Liver (tissue), 9 donors: ENCODE results near the gene VASH2. TPM values are rescaled to one million over a fixed set of nuclear protein-coding genes. Genes with fewer than 3 reads are reported as not detected.
A peak's percentile ranks its signal among the peaks of the same experiment; 100 is the strongest.

Experiments
- DNase-seq: peaks from one replicate; pipeline ENCODE4 v3.0.0-alpha.2; 2017; ENCODE audit warnings: low spot score
- H3K27ac ChIP-seq, 2 donors: one replicate each; pipeline ENCODE4 v1.7.0; 2013; ENCODE audit warnings: inconsistent platforms in 2 of 2, low read length in 2 of 2, control low read depth in 1 of 2, low read depth in 1 of 2, mild to moderate bottlenecking in 1 of 2
- H3K27me3 ChIP-seq, 4 donors: one replicate each; pipeline versions ENCODE4 v1.6.1 to v1.7.0; 2013; ENCODE audit warnings: low read length in 3 of 4, inconsistent platforms in 1 of 4, mild to moderate bottlenecking in 1 of 4, moderate library complexity in 1 of 4; ENCODE audit not compliant: control insufficient read depth in 4 of 4, insufficient read depth in 4 of 4
- H3K36me3 ChIP-seq, 4 donors: one replicate each; pipeline versions ENCODE4 v1.6.1 to v1.7.0; 2013; ENCODE audit warnings: low read length in 3 of 4, mild to moderate bottlenecking in 3 of 4, low read depth in 1 of 4, moderate library complexity in 1 of 4; ENCODE audit not compliant: control insufficient read depth in 4 of 4, insufficient read depth in 3 of 4
- H3K4me1 ChIP-seq, 4 donors: one replicate each; pipeline versions ENCODE4 v1.6.1 to v1.7.0; 2013; ENCODE audit warnings: low read length in 3 of 4, mild to moderate bottlenecking in 3 of 4, moderate library complexity in 1 of 4; ENCODE audit not compliant: control insufficient read depth in 4 of 4, insufficient read depth in 4 of 4
- H3K4me3 ChIP-seq, 3 donors: one replicate each; pipeline versions ENCODE4 v1.6.1 to v1.7.0; 2013; ENCODE audit warnings: low read length in 3 of 3, control low read depth in 1 of 3, low read depth in 1 of 3, mild to moderate bottlenecking in 1 of 3
- H3K9ac ChIP-seq, 2 donors: one replicate each; pipeline ENCODE4 v1.7.0; 2013; ENCODE audit warnings: low read length in 2 of 2, mild to moderate bottlenecking in 2 of 2, moderate library complexity in 2 of 2, control low read depth in 1 of 2, low read depth in 1 of 2
- H3K9me3 ChIP-seq, 4 donors: one replicate each; pipeline versions ENCODE4 v1.6.1 to v1.7.0; 2013; ENCODE audit warnings: low read length in 3 of 4; ENCODE audit not compliant: control insufficient read depth in 4 of 4
- EGR1 ChIP-seq, 2 donors: IDR thresholded peaks; 2 replicates each; pipeline ENCODE4 v1.6.1; 2016 to 2018; ENCODE audit warnings: antibody characterized with exemption in 2 of 2, low read depth in 2 of 2
- FOXA1 ChIP-seq: IDR thresholded peaks from 2 replicates; pipeline ENCODE4 v1.6.1; 2016; ENCODE audit warnings: antibody characterized with exemption
- FOXA2 ChIP-seq: IDR thresholded peaks from 2 replicates; pipeline ENCODE4 v1.6.1; 2016; ENCODE audit warnings: antibody characterized with exemption
- GABPA ChIP-seq, 2 donors: IDR thresholded peaks in 1 of 2; conservative IDR thresholded peaks in 1 of 2; 2 replicates each; pipeline ENCODE4 v1.6.1; 2016; ENCODE audit warnings: antibody characterized with exemption in 2 of 2, mild to moderate bottlenecking in 1 of 2, moderate library complexity in 1 of 2
- HNF4A ChIP-seq, 2 donors: conservative IDR thresholded peaks; 2 replicates each; pipeline ENCODE4 v1.6.1; 2016; ENCODE audit warnings: antibody characterized with exemption in 2 of 2, mild to moderate bottlenecking in 2 of 2
- HNF4G ChIP-seq: IDR thresholded peaks from 2 replicates; pipeline ENCODE4 v1.6.1; 2016; ENCODE audit warnings: antibody characterized with exemption
- JUND ChIP-seq, 2 donors: IDR thresholded peaks; 2 replicates each; pipeline ENCODE4 v1.6.1; 2016; ENCODE audit warnings: antibody characterized with exemption in 2 of 2
- NR2F2 ChIP-seq: IDR thresholded peaks from 2 replicates; pipeline ENCODE4 v1.6.1; 2016; ENCODE audit warnings: antibody characterized with exemption
- RAD21 ChIP-seq, 2 donors: IDR thresholded peaks; 2 replicates each; pipeline ENCODE4 v1.6.1; 2016; ENCODE audit warnings: antibody characterized with exemption in 2 of 2, mild to moderate bottlenecking in 2 of 2
- RXRA ChIP-seq, 2 donors: IDR thresholded peaks; 2 replicates each; pipeline ENCODE4 v1.6.1; 2017 to 2018; ENCODE audit warnings: antibody characterized with exemption in 2 of 2, mild to moderate bottlenecking in 1 of 2
- SP1 ChIP-seq: IDR thresholded peaks from 2 replicates; pipeline ENCODE4 v1.6.1; 2018; ENCODE audit warnings: antibody characterized with exemption, mild to moderate bottlenecking
- TAF1 ChIP-seq: conservative IDR thresholded peaks from 2 replicates; pipeline ENCODE4 v1.6.1; 2016; ENCODE audit warnings: antibody characterized with exemption, mild to moderate bottlenecking
- YY1 ChIP-seq: IDR thresholded peaks from 2 replicates; pipeline ENCODE4 v1.6.1; 2016; ENCODE audit warnings: antibody characterized with exemption, mild to moderate bottlenecking
- WGBS: extraction: QIAGEN DNeasy Blood & Tissue Kit; methylation state at CpG from one replicate; pipeline ENCODE4 v1.1.7; 2013; 5-methylcytosine and 5-hydroxymethylcytosine counted together
- polyA plus RNA-seq, 2 donors: library from polyadenylated mRNA; stranded (reverse) in 1 of 2; unstranded in 1 of 2; fragments of 200-250 nt in 1 of 2; fragments of >200 nt in 1 of 2; fragmentation: Nextera tagmentation in 1 of 2; extraction: Ambion mirVana in 1 of 2; gene quantifications; one replicate each; pipeline versions ENCODE4 v1.2.1 to v1.2.3, GENCODE V29; 2013 to 2015
- total RNA-seq, 2 donors: library from RNA; depleted of rRNA; stranded (reverse); fragments of >200 nt; gene quantifications; one replicate each; pipeline ENCODE4 v1.2.3, GENCODE V29; 2014
- TF ChIP-seq, protein P1 (sequence below): IDR thresholded peaks from 2 replicates; pipeline ENCODE4 v1.6.1; 2016; ENCODE audit warnings: antibody characterized with exemption
- TF ChIP-seq, protein P2 (sequence below): fragments of 150-350 bp; IDR thresholded peaks from 2 replicates; pipeline ENCODE4 v1.5.1; 2017; ENCODE audit warnings: improper control_type of control experiment, low read depth, low read length; ENCODE audit not compliant: missing input control
- TF ChIP-seq, protein P3 (sequence below): IDR thresholded peaks from 2 replicates; pipeline ENCODE4 v1.6.1; 2016; ENCODE audit warnings: antibody characterized with exemption
- TF ChIP-seq, protein P4 (sequence below): IDR thresholded peaks from 2 replicates; pipeline ENCODE4 v1.6.1; 2016; ENCODE audit warnings: antibody characterized with exemption
- donor health status: healthy.
- donor health status: healthy.
- donor health status: healthy.
- donor health status: healthy.
- donor health status: healthy.

VASH2 gene
- total and polyA plus RNA-seq, 4 donors = 0.01 to 0.70 (median 0.23) TPM

DNA sequence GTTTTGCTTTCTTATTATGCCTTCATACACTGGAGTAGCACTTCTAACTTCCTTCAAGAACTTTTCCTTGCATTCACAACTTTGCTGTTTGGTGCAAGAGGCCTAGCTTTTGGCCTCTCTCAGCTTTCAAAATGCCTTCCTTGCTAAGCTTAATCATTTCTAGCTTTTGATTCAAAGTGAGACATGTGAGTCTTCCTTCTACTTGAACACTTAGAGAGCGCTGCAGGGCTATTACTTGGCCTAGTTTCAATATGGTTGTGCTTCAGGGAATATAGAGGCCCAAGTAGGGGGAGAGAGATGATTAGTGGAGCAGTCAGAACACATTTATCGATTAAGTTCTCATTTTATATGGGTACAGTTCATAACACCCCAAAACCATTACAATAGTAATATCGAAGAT, 52.9 kb downstream of the VASH2 start:
- no peak for TF ChIP-seq SP1
- TF ChIP-seq EGR1 (IDR thresholded peaks at IDR 0.05; ENCODE audit: low read depth in 2 of 2) = no peak
- no peaks in the 10 kb centered on the region for H3K27me3 ChIP-seq
- no peaks in the 10 kb centered on the region for H3K4me1 ChIP-seq
- 91% methylated on average over 3 of the region's 3 CpGs for WGBS
- H3K9ac ChIP-seq = no peak overlapping the region
- no peak overlapping the region for H3K4me3 ChIP-seq
- no peak for DNase-seq
- H3K36me3 ChIP-seq = peaks cover 8 to 44% (median 17%) of the 10 kb centered on the region in 4 donors
- H3K27ac ChIP-seq = no peak overlapping the region
- no peaks in the 10 kb centered on the region for H3K9me3 ChIP-seq

DNA sequence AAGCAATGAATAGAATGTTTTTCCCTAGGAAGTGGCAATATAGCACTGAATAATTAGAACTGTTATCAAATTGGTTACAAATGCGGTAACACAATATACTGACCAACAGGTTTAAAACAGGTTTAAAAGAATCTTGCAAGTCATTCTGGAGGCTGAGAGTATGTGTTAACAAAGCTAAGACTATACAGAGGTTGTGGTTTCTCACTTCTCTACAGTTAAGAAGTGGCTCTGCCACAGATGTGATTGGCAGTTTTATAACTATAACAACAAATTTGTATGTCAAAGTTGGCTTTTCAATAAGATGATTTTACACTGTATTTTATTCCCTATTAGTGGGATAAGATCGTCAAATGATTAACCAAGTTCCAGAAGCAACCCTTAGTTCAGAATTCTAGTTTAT, 58.2 kb downstream of the VASH2 start:
- WGBS = 90% methylated on average over 2 of the region's 2 CpGs
- no peak overlapping the region for H3K4me3 ChIP-seq
- H3K9me3 ChIP-seq = no peaks in the 10 kb centered on the region
- no peaks in the 10 kb centered on the region for H3K27me3 ChIP-seq
- H3K9ac ChIP-seq = no peak overlapping the region
- H3K36me3 ChIP-seq = peaks cover 4 to 22% (median 10%) of the 10 kb centered on the region in 4 donors
- H3K27ac ChIP-seq = no peak overlapping the region
- no peak for TF ChIP-seq SP1
- no peak for TF ChIP-seq HNF4G
- no peak for TF ChIP-seq RAD21 (IDR thresholded peaks at IDR 0.05)
- TF ChIP-seq HNF4A (conservative IDR thresholded peaks at IDR 0.05) = no peak
- TF ChIP-seq FOXA2 = no peak
- no peak for DNase-seq
- no peaks in the 10 kb centered on the region for H3K4me1 ChIP-seq

DNA sequence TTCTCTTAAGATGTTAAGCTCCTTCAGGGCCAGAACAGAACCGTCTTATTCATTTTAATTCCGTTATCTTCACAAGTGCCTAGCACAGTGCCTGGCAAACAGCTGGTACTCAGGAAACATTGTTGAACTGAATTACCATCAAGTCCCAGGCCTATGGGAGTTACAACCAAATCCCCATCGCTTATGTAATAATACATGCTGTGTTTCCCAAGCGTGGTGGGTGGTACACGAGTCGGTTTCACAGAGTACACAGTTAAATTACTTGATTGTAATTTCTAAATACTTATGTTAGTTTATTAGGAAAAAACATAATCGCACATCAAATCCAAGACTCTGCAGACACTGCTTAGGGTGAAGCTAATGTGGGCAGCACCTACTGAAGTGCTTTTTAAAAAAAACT, 64.3 kb downstream of the VASH2 start:
- no peaks in the 10 kb centered on the region for H3K9me3 ChIP-seq
- peak overlapping the region; percentile 69 to 84 for H3K27ac ChIP-seq
- H3K36me3 ChIP-seq = peaks cover 0 to 6% (median under 1%) of the 10 kb centered on the region in 4 donors
- peak overlapping the region; percentile 76 to 95 (median 93) for H3K4me3 ChIP-seq
- H3K4me1 ChIP-seq = peaks cover 0 to 9% (median 6%) of the 10 kb centered on the region in 4 donors
- DNase-seq = no peak
- 23% methylated on average over 7 of the region's 7 CpGs for WGBS
- peak overlapping the region; percentile 40 to 91 for H3K9ac ChIP-seq
- no peak for TF ChIP-seq JUND (IDR thresholded peaks at IDR 0.05)
- TF ChIP-seq RXRA (IDR thresholded peaks at IDR 0.05) = no peak
- TF ChIP-seq GABPA (IDR thresholded peaks at IDR 0.05 in 1 of 2, conservative IDR thresholded peaks at IDR 0.05 in 1 of 2) = no peak
- TF ChIP-seq, protein P1, sequence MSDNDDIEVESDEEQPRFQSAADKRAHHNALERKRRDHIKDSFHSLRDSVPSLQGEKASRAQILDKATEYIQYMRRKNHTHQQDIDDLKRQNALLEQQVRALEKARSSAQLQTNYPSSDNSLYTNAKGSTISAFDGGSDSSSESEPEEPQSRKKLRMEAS = no peak
- H3K27me3 ChIP-seq = no peaks in the 10 kb centered on the region

DNA sequence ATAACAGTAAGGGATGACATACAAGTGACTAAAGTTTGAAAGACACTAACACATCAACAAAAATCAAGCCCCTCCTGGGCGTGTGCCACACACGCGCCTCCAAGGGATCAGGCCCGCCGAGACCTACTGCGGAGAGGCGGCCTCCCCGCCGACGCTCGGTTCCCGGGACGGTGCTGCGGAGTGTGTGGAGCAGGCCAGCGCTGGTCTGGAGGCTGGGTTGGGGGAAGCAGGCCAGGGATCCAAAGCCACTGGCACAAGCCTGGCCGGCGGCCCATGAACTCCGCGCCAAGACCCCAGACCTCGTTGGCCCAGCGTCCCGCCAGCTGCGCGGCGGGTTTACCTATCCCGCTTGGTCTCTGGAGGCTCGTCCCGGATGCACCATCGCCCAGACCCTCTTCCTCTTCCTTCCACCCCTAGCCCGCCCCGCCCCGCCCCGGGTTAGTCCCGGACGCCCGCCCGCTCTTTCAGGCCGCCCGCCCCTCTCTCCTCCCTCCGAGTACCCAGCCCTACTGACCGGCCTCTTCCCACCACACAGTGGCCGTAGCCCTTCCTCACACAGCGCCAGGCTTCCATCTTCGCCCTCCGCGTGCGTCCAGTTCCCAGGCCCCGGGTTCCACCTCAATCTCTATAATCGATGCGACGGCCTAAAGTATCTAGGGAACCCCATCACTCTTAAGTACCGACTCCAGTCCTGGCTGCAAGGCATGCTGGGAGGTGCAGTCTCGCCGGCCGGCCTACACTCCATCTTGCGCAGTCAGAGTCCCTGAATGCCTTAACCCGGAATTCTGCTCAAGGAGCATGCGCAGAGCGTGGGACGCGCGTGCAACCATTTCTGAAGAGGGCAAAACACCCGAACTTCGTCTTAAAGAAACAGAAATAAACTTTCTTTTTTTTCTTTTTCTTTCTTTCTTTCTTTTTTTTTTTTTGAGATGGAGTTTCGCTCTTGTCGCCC, 65.0 kb downstream of the VASH2 start, which contains the start of gene ANGEL2:
ANGEL2 (minus strand) TSS at position 769 of the 952 bp plus-strand sequence; CDS start at position 573, 196 bp downstream.
- Histone ChIP-seq H3K4me1 (peaks cover 0 to 9% (median 6%) of the 10 kb centered on the region in 4 donors), H3K36me3 (peaks cover 0 to 6% (median under 1%) of the 10 kb centered on the region in 4 donors), H3K9ac (peak within 1 kb of the TSS; percentile 40 to 91), H3K4me3 (peak within 1 kb of the TSS; percentile 76 to 95 (median 93)), H3K9me3 (no peaks in the 10 kb centered on the region), H3K27me3 (no peaks in the 10 kb centered on the region), H3K27ac (peak within 1 kb of the TSS; percentile 69 to 84)
- WGBS = under 1% methylated on average over 66 of the region's 66 CpGs
- DNase-seq = peak; percentile 92
- TF ChIP-seq YY1 (peak; percentile 99), TAF1 (peak; percentile 67), HNF4G (no peak), GABPA (IDR thresholded peaks at IDR 0.05 in 1 of 2, conservative IDR thresholded peaks at IDR 0.05 in 1 of 2) (peak in 1 of 2 donors; percentile 85), RXRA (IDR thresholded peaks at IDR 0.05) (peak; percentile 70 to 78), EGR1 (IDR thresholded peaks at IDR 0.05; ENCODE audit: low read depth in 2 of 2) (peak in 1 of 2 donors; percentile 24), NR2F2 (no peak), JUND (IDR thresholded peaks at IDR 0.05) (peak; percentile 28 to 59), FOXA2 (no peak), FOXA1 (no peak), SP1 (peak; percentile 54), RAD21 (IDR thresholded peaks at IDR 0.05) (peak; percentile 14 to 27), HNF4A (conservative IDR thresholded peaks at IDR 0.05) (peak; percentile 25 to 59)
- TF ChIP-seq, protein P2, sequence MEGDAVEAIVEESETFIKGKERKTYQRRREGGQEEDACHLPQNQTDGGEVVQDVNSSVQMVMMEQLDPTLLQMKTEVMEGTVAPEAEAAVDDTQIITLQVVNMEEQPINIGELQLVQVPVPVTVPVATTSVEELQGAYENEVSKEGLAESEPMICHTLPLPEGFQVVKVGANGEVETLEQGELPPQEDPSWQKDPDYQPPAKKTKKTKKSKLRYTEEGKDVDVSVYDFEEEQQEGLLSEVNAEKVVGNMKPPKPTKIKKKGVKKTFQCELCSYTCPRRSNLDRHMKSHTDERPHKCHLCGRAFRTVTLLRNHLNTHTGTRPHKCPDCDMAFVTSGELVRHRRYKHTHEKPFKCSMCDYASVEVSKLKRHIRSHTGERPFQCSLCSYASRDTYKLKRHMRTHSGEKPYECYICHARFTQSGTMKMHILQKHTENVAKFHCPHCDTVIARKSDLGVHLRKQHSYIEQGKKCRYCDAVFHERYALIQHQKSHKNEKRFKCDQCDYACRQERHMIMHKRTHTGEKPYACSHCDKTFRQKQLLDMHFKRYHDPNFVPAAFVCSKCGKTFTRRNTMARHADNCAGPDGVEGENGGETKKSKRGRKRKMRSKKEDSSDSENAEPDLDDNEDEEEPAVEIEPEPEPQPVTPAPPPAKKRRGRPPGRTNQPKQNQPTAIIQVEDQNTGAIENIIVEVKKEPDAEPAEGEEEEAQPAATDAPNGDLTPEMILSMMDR = no peak
- TF ChIP-seq, protein P1 = peak; percentile 74
- TF ChIP-seq, protein P3, sequence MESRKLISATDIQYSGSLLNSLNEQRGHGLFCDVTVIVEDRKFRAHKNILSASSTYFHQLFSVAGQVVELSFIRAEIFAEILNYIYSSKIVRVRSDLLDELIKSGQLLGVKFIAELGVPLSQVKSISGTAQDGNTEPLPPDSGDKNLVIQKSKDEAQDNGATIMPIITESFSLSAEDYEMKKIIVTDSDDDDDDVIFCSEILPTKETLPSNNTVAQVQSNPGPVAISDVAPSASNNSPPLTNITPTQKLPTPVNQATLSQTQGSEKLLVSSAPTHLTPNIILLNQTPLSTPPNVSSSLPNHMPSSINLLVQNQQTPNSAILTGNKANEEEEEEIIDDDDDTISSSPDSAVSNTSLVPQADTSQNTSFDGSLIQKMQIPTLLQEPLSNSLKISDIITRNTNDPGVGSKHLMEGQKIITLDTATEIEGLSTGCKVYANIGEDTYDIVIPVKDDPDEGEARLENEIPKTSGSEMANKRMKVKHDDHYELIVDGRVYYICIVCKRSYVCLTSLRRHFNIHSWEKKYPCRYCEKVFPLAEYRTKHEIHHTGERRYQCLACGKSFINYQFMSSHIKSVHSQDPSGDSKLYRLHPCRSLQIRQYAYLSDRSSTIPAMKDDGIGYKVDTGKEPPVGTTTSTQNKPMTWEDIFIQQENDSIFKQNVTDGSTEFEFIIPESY = peak; percentile 70
- TF ChIP-seq, protein P4, sequence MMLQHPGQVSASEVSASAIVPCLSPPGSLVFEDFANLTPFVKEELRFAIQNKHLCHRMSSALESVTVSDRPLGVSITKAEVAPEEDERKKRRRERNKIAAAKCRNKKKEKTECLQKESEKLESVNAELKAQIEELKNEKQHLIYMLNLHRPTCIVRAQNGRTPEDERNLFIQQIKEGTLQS = no peak
